Measurements from ENCODE around the gene NDUFV3.
"Not testable (repeated sequence)": the region's sequence is repeated elsewhere in the genome, so short reads cannot be mapped to it uniquely, and the experiment has no call there.

NDUFV3 gene

DNA sequence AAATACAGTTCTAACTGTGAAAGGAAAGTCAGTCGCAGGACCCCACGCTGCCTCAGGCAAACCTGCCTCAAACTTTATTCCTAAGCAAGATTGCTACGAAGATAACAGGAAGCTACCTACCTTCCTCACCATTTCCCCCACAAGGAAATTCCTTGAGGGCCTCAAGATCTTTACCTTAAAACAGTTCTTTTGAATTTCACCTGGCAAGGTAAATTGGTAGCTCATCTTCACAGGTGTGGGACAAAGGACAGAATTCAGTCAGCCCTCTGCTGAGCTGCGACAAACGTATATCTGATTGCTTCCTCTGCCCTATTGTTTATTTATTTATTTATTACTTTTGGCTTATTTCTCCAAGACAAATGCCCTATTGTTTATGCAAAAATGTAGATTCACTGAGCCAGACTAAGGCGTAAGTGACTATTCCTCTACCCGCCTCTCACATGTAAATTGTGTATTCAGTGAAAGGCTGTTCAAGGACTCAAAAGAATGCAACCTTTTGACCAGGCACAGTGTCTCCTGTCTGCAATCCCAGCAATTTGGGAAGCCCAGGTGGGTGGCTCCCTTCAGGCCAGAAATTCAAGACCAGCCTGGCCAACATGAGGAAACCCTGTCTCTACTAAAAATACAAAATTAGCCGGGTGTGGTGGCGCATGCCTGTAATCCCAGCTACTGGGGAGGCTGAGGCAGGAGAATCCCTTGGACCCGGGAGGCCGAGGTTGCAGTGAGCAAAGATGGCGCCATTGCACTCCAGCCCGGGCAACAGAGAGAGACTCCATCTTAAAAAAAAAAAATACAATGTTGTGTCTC lies 63.9 kb downstream of the NDUFV3 start:
- H3K9ac ChIP-seq (ENCODE audit: insufficient read length), result no peak overlapping the region
- H3K4me3 ChIP-seq, result no peak overlapping the region
- H3K36me3 ChIP-seq (ENCODE audit: insufficient read depth, low read length), result no peaks in the 10 kb centered on the region
- H3K27ac ChIP-seq, result no peak overlapping the region
- TF ChIP-seq POLR2AphosphoS5 (IDR thresholded peaks at IDR 0.05; ENCODE audit: borderline replicate concordance, low read depth, low read length), result no peak
- TF ChIP-seq EZH2 (IDR thresholded peaks at IDR 0.05), result no peak
- TF ChIP-seq FOXP2 (optimal IDR thresholded peaks at IDR 0.05; ENCODE audit: control extremely low read depth, extremely low read length, insufficient read depth), result no peak
- no peaks in the 10 kb centered on the region for H3K9me3 ChIP-seq (ENCODE audit: low read depth, low read length)
- no peak for DNase-seq (ENCODE audit: low read depth, low spot score)

GRCh38 chr21:42958122-42958521 lies 65.0 kb downstream of the NDUFV3 start:
- H3K9me3 ChIP-seq (ENCODE audit: low read depth, low read length); H3K9ac ChIP-seq (ENCODE audit: insufficient read length); H3K36me3 ChIP-seq (ENCODE audit: insufficient read depth, low read length): not testable (repeated sequence)

GRCh38 chr21:42959728-42960127 lies 66.6 kb downstream of the NDUFV3 start:
- Histone ChIP-seq H3K9me3 (ENCODE audit: low read depth, low read length) (no peaks in the 10 kb centered on the region), H3K9ac (ENCODE audit: insufficient read length) (no peak overlapping the region), H3K27ac (no peak overlapping the region), H3K36me3 (ENCODE audit: insufficient read depth, low read length) (no peaks in the 10 kb centered on the region), H3K4me3 (no peak overlapping the region)
- no peak for TF ChIP-seq POLR2AphosphoS5 (IDR thresholded peaks at IDR 0.05; ENCODE audit: borderline replicate concordance, low read depth, low read length)
- no peak for TF ChIP-seq EZH2 (IDR thresholded peaks at IDR 0.05)
- no peak for TF ChIP-seq FOXP2 (optimal IDR thresholded peaks at IDR 0.05; ENCODE audit: control extremely low read depth, extremely low read length, insufficient read depth)
- no peak for DNase-seq (ENCODE audit: low read depth, low spot score)

More at GRCh38 chr21:42958122-42958521, 65.0 kb downstream of the NDUFV3 start:
- not testable (repeated sequence) for H3K27ac ChIP-seq; H3K4me3 ChIP-seq; DNase-seq (ENCODE audit: low read depth, low spot score)

DNA sequence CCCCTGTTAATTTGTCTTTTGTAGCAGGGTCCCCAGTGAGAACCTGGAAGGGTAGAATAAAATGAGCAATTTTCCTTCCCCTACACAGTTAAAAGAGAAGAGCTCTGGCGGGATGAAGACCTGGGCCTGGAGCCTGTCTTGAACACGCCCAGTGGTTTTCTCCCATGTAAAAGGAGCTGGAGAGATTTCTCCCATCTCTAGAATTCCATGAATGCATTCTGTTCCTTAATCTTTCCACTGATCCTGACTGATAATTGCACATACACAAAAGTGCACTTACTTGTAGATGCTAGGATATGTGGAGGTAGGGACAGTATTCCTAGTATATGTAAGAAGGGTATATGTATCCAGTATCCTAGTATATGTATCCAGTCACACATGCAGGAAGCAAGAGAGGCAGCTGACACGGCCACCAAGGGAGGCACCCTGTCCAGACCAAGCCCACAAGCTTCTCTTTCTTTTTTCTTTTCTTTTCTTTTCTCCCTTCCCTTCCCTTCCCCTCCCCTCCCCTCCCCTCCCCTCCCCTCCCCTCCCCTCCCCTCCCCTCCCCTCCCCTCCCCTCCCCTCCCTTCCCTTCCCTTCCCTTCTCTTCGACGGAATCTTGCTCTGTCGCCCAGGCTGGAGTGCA lies 69.4 kb downstream of the NDUFV3 start:
- no peak for TF ChIP-seq POLR2AphosphoS5 (IDR thresholded peaks at IDR 0.05; ENCODE audit: borderline replicate concordance, low read depth, low read length)
- TF ChIP-seq EZH2 (IDR thresholded peaks at IDR 0.05), result no peak
- TF ChIP-seq FOXP2 (optimal IDR thresholded peaks at IDR 0.05; ENCODE audit: control extremely low read depth, extremely low read length, insufficient read depth), result no peak
- no peak overlapping the region for H3K27ac ChIP-seq
- H3K36me3 ChIP-seq (ENCODE audit: insufficient read depth, low read length), result no peaks in the 10 kb centered on the region
- no peak for DNase-seq (ENCODE audit: low read depth, low spot score)
- no peak overlapping the region for H3K9ac ChIP-seq (ENCODE audit: insufficient read length)
- H3K4me3 ChIP-seq, result no peak overlapping the region
- H3K9me3 ChIP-seq (ENCODE audit: low read depth, low read length), result no peaks in the 10 kb centered on the region

Data from SK-N-MC (cell line).